ENCODE data around the gene TAX1BP1. TPM values are rescaled to one million over a fixed set of nuclear protein-coding genes. Genes with fewer than 3 reads are reported as not detected.

The TAX1BP1 gene
- total and polyA plus RNA-seq, 2 experiments from 2014 or later: 56.5 to 87.9 TPM

GRCh38 chr7:27735831-27736230, 4.1 kb upstream of the TAX1BP1 start:
- H3K4me2 ChIP-seq: no peak overlapping the region
- H3K4me3 ChIP-seq: no peak overlapping the region
- no peaks in the 10 kb centered on the region for H3K27me3 ChIP-seq (ENCODE audit: insufficient read depth)
- Mint-ChIP-seq H3K27me3 (ENCODE audit: insufficient read depth, low read depth, poor library complexity) (peaks cover 4% of the 10 kb centered on the region), H3K27ac (no peak overlapping the region), H3K9me3 (no peaks in the 10 kb centered on the region; the same call in 2 of the 3 replicates), H3K4me3 (no peak overlapping the region), H3K4me1 (peaks cover 6% of the 10 kb centered on the region), H3K36me3 (ENCODE audit: low read depth) (no peaks in the 10 kb centered on the region; the same call in 2 of the 3 replicates)
- ATAC-seq (no peak), DNase-seq (ENCODE audit: low spot score) (no peak)
- TF ChIP-seq EZH2 (IDR thresholded peaks at IDR 0.05; ENCODE audit: low read depth, unreplicated experiment) (no peak), EZH2phosphoT487 (IDR thresholded peaks at IDR 0.05; ENCODE audit: unreplicated experiment) (no peak), ETS1 (IDR thresholded peaks at IDR 0.05) (no peak), POLR2AphosphoS5 (IDR thresholded peaks at IDR 0.05; ENCODE audit: low read depth) (no peak), ZNF462 (CRISPR knock-in tag; IDR thresholded peaks at IDR 0.05) (no peak), ZNF114 (CRISPR knock-in tag; IDR thresholded peaks at IDR 0.05) (no peak), ZNF331 (CRISPR knock-in tag; IDR thresholded peaks at IDR 0.05; ENCODE audit: low read depth) (no peak), STAT1 (IDR thresholded peaks at IDR 0.05; ENCODE audit: unreplicated experiment) (no peak), JUNB (IDR thresholded peaks at IDR 0.05; ENCODE audit: unreplicated experiment) (no peak), CREB1 (CRISPR knock-in tag; IDR thresholded peaks at IDR 0.05; ENCODE audit: low read depth) (no peak), NANOG (IDR thresholded peaks at IDR 0.05; ENCODE audit: borderline replicate concordance) (no peak)
- TF ChIP-seq, protein P1, sequence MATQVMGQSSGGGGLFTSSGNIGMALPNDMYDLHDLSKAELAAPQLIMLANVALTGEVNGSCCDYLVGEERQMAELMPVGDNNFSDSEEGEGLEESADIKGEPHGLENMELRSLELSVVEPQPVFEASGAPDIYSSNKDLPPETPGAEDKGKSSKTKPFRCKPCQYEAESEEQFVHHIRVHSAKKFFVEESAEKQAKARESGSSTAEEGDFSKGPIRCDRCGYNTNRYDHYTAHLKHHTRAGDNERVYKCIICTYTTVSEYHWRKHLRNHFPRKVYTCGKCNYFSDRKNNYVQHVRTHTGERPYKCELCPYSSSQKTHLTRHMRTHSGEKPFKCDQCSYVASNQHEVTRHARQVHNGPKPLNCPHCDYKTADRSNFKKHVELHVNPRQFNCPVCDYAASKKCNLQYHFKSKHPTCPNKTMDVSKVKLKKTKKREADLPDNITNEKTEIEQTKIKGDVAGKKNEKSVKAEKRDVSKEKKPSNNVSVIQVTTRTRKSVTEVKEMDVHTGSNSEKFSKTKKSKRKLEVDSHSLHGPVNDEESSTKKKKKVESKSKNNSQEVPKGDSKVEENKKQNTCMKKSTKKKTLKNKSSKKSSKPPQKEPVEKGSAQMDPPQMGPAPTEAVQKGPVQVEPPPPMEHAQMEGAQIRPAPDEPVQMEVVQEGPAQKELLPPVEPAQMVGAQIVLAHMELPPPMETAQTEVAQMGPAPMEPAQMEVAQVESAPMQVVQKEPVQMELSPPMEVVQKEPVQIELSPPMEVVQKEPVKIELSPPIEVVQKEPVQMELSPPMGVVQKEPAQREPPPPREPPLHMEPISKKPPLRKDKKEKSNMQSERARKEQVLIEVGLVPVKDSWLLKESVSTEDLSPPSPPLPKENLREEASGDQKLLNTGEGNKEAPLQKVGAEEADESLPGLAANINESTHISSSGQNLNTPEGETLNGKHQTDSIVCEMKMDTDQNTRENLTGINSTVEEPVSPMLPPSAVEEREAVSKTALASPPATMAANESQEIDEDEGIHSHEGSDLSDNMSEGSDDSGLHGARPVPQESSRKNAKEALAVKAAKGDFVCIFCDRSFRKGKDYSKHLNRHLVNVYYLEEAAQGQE (IDR thresholded peaks at IDR 0.05; ENCODE audit: unreplicated experiment): no peak
- TF ChIP-seq, protein P2, sequence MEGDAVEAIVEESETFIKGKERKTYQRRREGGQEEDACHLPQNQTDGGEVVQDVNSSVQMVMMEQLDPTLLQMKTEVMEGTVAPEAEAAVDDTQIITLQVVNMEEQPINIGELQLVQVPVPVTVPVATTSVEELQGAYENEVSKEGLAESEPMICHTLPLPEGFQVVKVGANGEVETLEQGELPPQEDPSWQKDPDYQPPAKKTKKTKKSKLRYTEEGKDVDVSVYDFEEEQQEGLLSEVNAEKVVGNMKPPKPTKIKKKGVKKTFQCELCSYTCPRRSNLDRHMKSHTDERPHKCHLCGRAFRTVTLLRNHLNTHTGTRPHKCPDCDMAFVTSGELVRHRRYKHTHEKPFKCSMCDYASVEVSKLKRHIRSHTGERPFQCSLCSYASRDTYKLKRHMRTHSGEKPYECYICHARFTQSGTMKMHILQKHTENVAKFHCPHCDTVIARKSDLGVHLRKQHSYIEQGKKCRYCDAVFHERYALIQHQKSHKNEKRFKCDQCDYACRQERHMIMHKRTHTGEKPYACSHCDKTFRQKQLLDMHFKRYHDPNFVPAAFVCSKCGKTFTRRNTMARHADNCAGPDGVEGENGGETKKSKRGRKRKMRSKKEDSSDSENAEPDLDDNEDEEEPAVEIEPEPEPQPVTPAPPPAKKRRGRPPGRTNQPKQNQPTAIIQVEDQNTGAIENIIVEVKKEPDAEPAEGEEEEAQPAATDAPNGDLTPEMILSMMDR (conservative IDR thresholded peaks at IDR 0.05; ENCODE audit: low read depth in 2 of 2): no peak
- no peaks in the 10 kb centered on the region for H3K36me3 ChIP-seq (ENCODE audit: insufficient read depth)
- H3K79me2 ChIP-seq (replicated peaks; ENCODE audit: insufficient read depth): peaks cover under 1% of the 10 kb centered on the region
- no peak overlapping the region for H2AFZ ChIP-seq
- H3K9me2 ChIP-seq (ENCODE audit: insufficient read depth): no peaks in the 10 kb centered on the region
- H3K27ac ChIP-seq (ENCODE audit: low read depth): no peak overlapping the region
- no peaks in the 10 kb centered on the region for H3K4me1 ChIP-seq (ENCODE audit: insufficient read depth)
- no peaks in the 10 kb centered on the region for H3F3A ChIP-seq (replicated peaks; ENCODE audit: low read depth)
- no peaks in the 10 kb centered on the region for H4K20me1 ChIP-seq (replicated peaks; ENCODE audit: insufficient read depth)
